GM18868 (cell line): ENCODE results near the gene TALDO1.
A peak's percentile ranks its signal among the peaks of the same experiment; 100 is the strongest.

ENCODE experiments used
- ATAC-seq: cut with Tn5 transposase; IDR thresholded peaks from one replicate; pipeline ENCODE4 v1.9.1; 2021; ENCODE audit warnings: mild to moderate bottlenecking, moderate library complexity; ENCODE audit not compliant: unreplicated experiment

The TALDO1 gene

GRCh38 chr11:798093-798713, 50.9 kb downstream of the TALDO1 start, which contains the start of gene SLC25A22:
SLC25A22 (minus strand) TSS chr11:798281; CDS start chr11:795006, 3,275 bp downstream.
- peak; percentile 61 for ATAC-seq

GRCh38 chr11:799641-800316, 52.5 kb downstream of the TALDO1 start:
- no peak for ATAC-seq

GRCh38 chr11:800473-800872, 53.2 kb downstream of the TALDO1 start:
- no peak for ATAC-seq

- ATAC-seq: no peak
Measured at GRCh38 chr11:801097-801780, 54.0 kb downstream of the TALDO1 start.

- no peak for ATAC-seq
Measured at GRCh38 chr11:802018-802617, 54.9 kb downstream of the TALDO1 start.

GRCh38 chr11:802693-803466, 55.6 kb downstream of the TALDO1 start:
- no peak for ATAC-seq

GRCh38 chr11:803467-803742, 56.1 kb downstream of the TALDO1 start:
- ATAC-seq: no peak

- ATAC-seq: no peak
Measured at GRCh38 chr11:803770-804598, 56.7 kb downstream of the TALDO1 start.

- ATAC-seq: no peak
Measured at GRCh38 chr11:804599-804964, 57.3 kb downstream of the TALDO1 start.

- peak; percentile 1 for ATAC-seq
Measured at GRCh38 chr11:808427-809286, 61.4 kb downstream of the TALDO1 start.

GRCh38 chr11:809287-810039, 62.2 kb downstream of the TALDO1 start, which contains the start of gene RPLP2:
RPLP2 (plus strand) TSS chr11:809967; CDS start chr11:810235, 268 bp downstream.
- ATAC-seq: peak; percentile 70

- ATAC-seq: no peak
Measured at GRCh38 chr11:810040-810567, 62.8 kb downstream of the TALDO1 start.

GRCh38 chr11:811446-812245, 64.4 kb downstream of the TALDO1 start:
- ATAC-seq: no peak

- ATAC-seq: no peak
Measured at GRCh38 chr11:812390-812789, 65.1 kb downstream of the TALDO1 start.

GRCh38 chr11:813072-813455, 65.8 kb downstream of the TALDO1 start:
- no peak for ATAC-seq

GRCh38 chr11:813456-814096, 66.3 kb downstream of the TALDO1 start:
- ATAC-seq: no peak
